ENCODE results near the gene PITPNM1. TPM values are rescaled to one million over a fixed set of nuclear protein-coding genes. Genes with fewer than 3 reads are reported as not detected.
A peak's percentile ranks its signal among the peaks of the same experiment; 100 is the strongest.
"Not testable (repeated sequence)": the region's sequence is repeated elsewhere in the genome, so short reads cannot be mapped to it uniquely, and the experiment has no call there.

The PITPNM1 gene
- total RNA-seq, 1 donor from 2014 or later, result 34.6 TPM

- DNase-seq (ENCODE audit: low read depth), result no peak
Observed at GRCh38 chr11:67523556-67524479, 18.7 kb upstream of the PITPNM1 start.

GRCh38 chr11:67522844-67523555 is 17.8 kb upstream of the PITPNM1 start, which contains the start of gene CABP2:
Gene CABP2, minus strand, starts transcription at chr11:67523446. Its CDS starts 120 bp downstream, at chr11:67523326.
- DNase-seq (ENCODE audit: low read depth), result no peak

- no peak for DNase-seq (ENCODE audit: low read depth)
Observed at GRCh38 chr11:67522338-67522737, 17.2 kb upstream of the PITPNM1 start.

- DNase-seq (ENCODE audit: low read depth), result no peak
Observed at GRCh38 chr11:67521924-67522323, 16.8 kb upstream of the PITPNM1 start.

GRCh38 chr11:67520856-67521824 is 16.0 kb upstream of the PITPNM1 start:
- no peak for DNase-seq (ENCODE audit: low read depth)

- DNase-seq (ENCODE audit: low read depth), result no peak
Observed at GRCh38 chr11:67519726-67520125, 14.6 kb upstream of the PITPNM1 start.

- no peak for DNase-seq (ENCODE audit: low read depth)
Observed at GRCh38 chr11:67517784-67518552, 12.8 kb upstream of the PITPNM1 start.

- DNase-seq (ENCODE audit: low read depth), result no peak
Observed at GRCh38 chr11:67516806-67517205, 11.6 kb upstream of the PITPNM1 start.

GRCh38 chr11:67514116-67514515 is 9.0 kb upstream of the PITPNM1 start:
- no peak for DNase-seq (ENCODE audit: low read depth)

- DNase-seq (ENCODE audit: low read depth), result not testable (repeated sequence)
Observed at GRCh38 chr11:67511558-67511957, 6.4 kb upstream of the PITPNM1 start.

GRCh38 chr11:67510023-67510345 is 4.8 kb upstream of the PITPNM1 start:
- no peak for DNase-seq (ENCODE audit: low read depth)

- DNase-seq (ENCODE audit: low read depth), result peak; percentile 98
Observed at GRCh38 chr11:67508486-67509121, 3.4 kb upstream of the PITPNM1 start.

- peak; percentile 100 for DNase-seq (ENCODE audit: low read depth)
Observed at GRCh38 chr11:67507864-67508485, 2.8 kb upstream of the PITPNM1 start, which contains the start of gene CDK2AP2. Gene CDK2AP2, minus strand, starts transcription at chr11:67508162. Its CDS starts 80 bp downstream, at chr11:67508082.

- no peak for DNase-seq (ENCODE audit: low read depth)
Observed at GRCh38 chr11:67507242-67507863, 2.2 kb upstream of the PITPNM1 start.

- DNase-seq (ENCODE audit: low read depth), result no peak
Observed at GRCh38 chr11:67506426-67507051, 1.4 kb upstream of the PITPNM1 start.

- peak; percentile 97 for DNase-seq (ENCODE audit: low read depth)
Observed at GRCh38 chr11:67505605-67506396, 638 bp upstream of the PITPNM1 start.

Measured in myocyte (in vitro differentiated cells).